Effector memory CD4-positive, alpha-beta T cell (primary cell): ENCODE results near the gene MTARC2.

Experiments
- DNase-seq, 3 donors: peaks; one replicate each; pipeline ENCODE4 v3.0.0-alpha.2; 2020
- H3K27ac ChIP-seq: 2 replicates; pipeline ENCODE4 v1.7.0; 2013; ENCODE audit warnings: mild to moderate bottlenecking, low read length, moderate library complexity; ENCODE audit not compliant: insufficient read depth, poor library complexity, severe bottlenecking
- H3K27me3 ChIP-seq: replicated peaks from 2 replicates; pipeline ENCODE4 v1.7.0; 2013; ENCODE audit warnings: mild to moderate bottlenecking, low read length; ENCODE audit not compliant: insufficient read depth, control insufficient read depth, poor library complexity, severe bottlenecking
- H3K36me3 ChIP-seq: 2 replicates; pipeline ENCODE4 v1.7.0; 2013; ENCODE audit warnings: mild to moderate bottlenecking, low read length, moderate library complexity; ENCODE audit not compliant: control insufficient read depth, insufficient read depth
- H3K4me1 ChIP-seq: 2 replicates; pipeline ENCODE4 v1.7.0; 2013; ENCODE audit warnings: low read length, mild to moderate bottlenecking; ENCODE audit not compliant: control insufficient read depth, insufficient read depth, poor library complexity, severe bottlenecking
- H3K4me3 ChIP-seq: 2 replicates; pipeline ENCODE4 v1.7.0; 2013; ENCODE audit warnings: low read length, low read depth, mild to moderate bottlenecking; ENCODE audit not compliant: insufficient read depth, poor library complexity, severe bottlenecking
- H3K9me3 ChIP-seq: 2 replicates; pipeline ENCODE4 v1.7.0; 2013; ENCODE audit warnings: mild to moderate bottlenecking, low read length, moderate library complexity; ENCODE audit not compliant: control insufficient read depth

The MTARC2 gene

GRCh38 chr1:220783453-220783852, 35.3 kb downstream of the MTARC2 start:
- no peak for DNase-seq
- Histone ChIP-seq H3K27me3 (peaks cover 7% of the 10 kb centered on the region), H3K9me3 (no peaks in the 10 kb centered on the region), H3K36me3 (no peaks in the 10 kb centered on the region), H3K4me3 (no peak overlapping the region), H3K27ac (no peak overlapping the region), H3K4me1 (no peaks in the 10 kb centered on the region)

DNA sequence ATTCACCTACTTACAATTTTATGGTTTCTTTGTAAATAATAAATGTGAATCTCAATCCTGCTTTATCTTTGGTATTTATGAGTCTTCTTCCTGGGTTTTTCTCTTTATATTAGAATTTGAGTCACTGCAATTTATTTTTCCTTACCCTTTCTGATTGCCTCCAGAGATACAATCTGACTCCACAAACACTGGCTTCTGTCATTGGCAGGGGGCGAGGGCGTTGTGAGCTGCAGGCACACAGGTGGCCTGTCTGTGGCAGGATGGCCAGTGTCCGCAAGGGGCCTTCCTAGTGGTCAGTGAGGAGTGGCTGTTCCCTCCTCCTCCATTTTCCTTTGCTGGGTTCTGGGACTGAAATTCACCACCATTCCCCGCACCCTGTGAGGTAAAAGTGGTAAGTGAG, 36.6 kb downstream of the MTARC2 start:
- H3K4me1 ChIP-seq: no peaks in the 10 kb centered on the region
- no peak for DNase-seq

GRCh38 chr1:220785166-220786056, 37.3 kb downstream of the MTARC2 start:
- H3K27ac ChIP-seq: no peak overlapping the region
- H3K36me3 ChIP-seq: no peaks in the 10 kb centered on the region
- no peak overlapping the region for H3K4me3 ChIP-seq
- no peak for DNase-seq
- no peaks in the 10 kb centered on the region for H3K4me1 ChIP-seq
- peaks cover 7% of the 10 kb centered on the region for H3K27me3 ChIP-seq
- no peaks in the 10 kb centered on the region for H3K9me3 ChIP-seq

More for the DNA sequence above, 36.6 kb downstream of the MTARC2 start:
- Histone ChIP-seq H3K27me3 (peaks cover 7% of the 10 kb centered on the region), H3K9me3 (no peaks in the 10 kb centered on the region), H3K4me3 (no peak overlapping the region), H3K36me3 (no peaks in the 10 kb centered on the region), H3K27ac (no peak overlapping the region)

- H3K36me3 ChIP-seq: no peaks in the 10 kb centered on the region
- H3K27me3 ChIP-seq: peaks cover 7% of the 10 kb centered on the region
- no peak overlapping the region for H3K27ac ChIP-seq
- DNase-seq: no peak
- no peak overlapping the region for H3K4me3 ChIP-seq
- H3K4me1 ChIP-seq: no peaks in the 10 kb centered on the region
- no peaks in the 10 kb centered on the region for H3K9me3 ChIP-seq
These were observed 37.9 kb downstream of the MTARC2 start for GRCh38 chr1:220786057-220786336.

DNA sequence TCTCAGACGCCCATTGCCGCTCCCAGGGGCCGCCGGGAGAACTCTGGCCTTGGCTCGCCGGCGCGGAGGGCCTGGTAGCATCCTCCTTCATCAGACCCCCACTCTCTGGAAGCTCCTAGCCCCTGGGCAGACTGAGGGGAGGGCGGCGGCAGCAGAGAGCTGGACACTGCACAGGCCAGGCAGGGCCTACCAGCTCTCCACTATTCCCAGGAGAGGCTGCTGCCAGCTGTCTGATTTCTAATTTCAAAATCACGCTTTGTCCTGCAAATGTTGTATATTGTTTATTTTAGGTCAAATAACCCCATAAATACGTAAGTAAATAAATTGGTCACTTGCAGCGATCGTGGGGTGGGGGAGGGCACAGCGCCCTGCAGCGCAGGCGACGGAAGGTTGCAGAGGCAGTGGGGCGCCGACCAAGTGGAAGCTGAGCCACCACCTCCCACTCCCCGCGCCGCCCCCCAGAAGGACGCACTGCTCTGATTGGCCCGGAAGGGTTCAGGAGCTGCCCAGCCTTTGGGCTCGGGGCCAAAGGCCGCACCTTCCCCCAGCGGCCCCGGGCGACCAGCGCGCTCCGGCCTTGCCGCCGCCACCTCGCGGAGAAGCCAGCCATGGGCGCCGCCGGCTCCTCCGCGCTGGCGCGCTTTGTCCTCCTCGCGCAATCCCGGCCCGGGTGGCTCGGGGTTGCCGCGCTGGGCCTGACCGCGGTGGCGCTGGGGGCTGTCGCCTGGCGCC, 38.4 kb downstream of the MTARC2 start, which contains the start of gene MTARC1:
MTARC1 (plus strand) TSS at position 577 of the 732 bp plus-strand sequence; CDS start at position 609, 32 bp downstream.
- DNase-seq: no peak
- H3K4me3 ChIP-seq: no peak within 1 kb of the TSS
- H3K27me3 ChIP-seq: peaks cover 7% of the 10 kb centered on the region
- H3K9me3 ChIP-seq: no peaks in the 10 kb centered on the region
- no peaks in the 10 kb centered on the region for H3K36me3 ChIP-seq
- H3K27ac ChIP-seq: no peak within 1 kb of the TSS
- H3K4me1 ChIP-seq: no peaks in the 10 kb centered on the region

- H3K4me3 ChIP-seq: no peak overlapping the region
- H3K4me1 ChIP-seq: no peaks in the 10 kb centered on the region
- no peak for DNase-seq
- no peaks in the 10 kb centered on the region for H3K9me3 ChIP-seq
- H3K36me3 ChIP-seq: no peaks in the 10 kb centered on the region
- H3K27ac ChIP-seq: no peak overlapping the region
- peaks cover 7% of the 10 kb centered on the region for H3K27me3 ChIP-seq
These were observed 39.0 kb downstream of the MTARC2 start for GRCh38 chr1:220787069-220787619.

DNA sequence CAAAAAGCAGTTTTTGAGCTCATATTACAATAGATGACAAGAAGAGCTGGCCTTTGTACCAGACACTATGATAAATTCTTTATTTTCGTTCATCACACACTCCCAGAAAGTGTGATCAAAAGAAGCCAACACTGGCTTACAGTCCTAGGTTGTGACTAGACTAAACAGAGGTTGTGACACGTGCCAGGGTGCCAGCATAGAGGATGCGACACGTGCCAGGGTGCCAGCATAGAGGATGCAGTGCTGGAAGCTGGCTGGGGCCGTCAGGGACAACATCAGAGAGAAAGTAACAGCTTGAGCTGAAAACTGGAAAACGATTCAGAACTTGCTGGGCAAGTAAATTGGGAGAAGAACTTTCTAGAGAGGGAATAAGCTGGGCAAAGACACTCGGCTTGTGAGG, 40.8 kb downstream of the MTARC2 start:
- H3K27ac ChIP-seq: no peak overlapping the region
- no peaks in the 10 kb centered on the region for H3K9me3 ChIP-seq
- H3K36me3 ChIP-seq: no peaks in the 10 kb centered on the region
- H3K4me1 ChIP-seq: no peaks in the 10 kb centered on the region
- no peak for DNase-seq
- no peak overlapping the region for H3K4me3 ChIP-seq
- peaks cover 7% of the 10 kb centered on the region for H3K27me3 ChIP-seq

DNA sequence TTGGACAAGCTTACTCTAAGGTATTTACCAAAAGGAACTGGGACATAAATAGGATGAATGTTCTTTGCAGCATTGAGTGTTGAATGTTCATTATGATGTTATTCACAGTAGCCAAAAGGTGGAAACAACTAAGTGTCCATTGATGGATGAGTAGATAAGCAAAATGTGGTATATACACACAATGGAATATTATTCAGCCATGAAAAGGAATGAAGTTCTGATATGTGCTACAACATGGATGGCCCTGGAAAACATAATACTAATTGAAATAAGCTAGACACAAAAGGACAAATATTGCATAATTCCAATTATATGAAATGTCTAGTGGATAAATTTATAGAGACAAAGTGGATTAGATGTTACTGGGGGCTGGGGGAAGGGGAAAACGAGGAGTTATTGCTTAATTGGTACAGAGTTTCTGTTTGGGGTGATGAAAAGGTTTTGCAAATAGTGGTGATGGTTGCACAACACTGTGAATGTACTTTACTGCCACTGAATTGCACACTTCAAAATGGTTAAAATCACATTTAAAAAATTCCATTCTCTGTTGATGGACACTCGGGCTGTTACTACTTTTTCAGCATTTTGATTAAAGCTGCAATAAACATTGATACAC, 41.5 kb downstream of the MTARC2 start:
- no peak for DNase-seq
- peaks cover 7% of the 10 kb centered on the region for H3K27me3 ChIP-seq
- no peak overlapping the region for H3K4me3 ChIP-seq
- no peaks in the 10 kb centered on the region for H3K36me3 ChIP-seq
- no peaks in the 10 kb centered on the region for H3K9me3 ChIP-seq
- no peaks in the 10 kb centered on the region for H3K4me1 ChIP-seq
- H3K27ac ChIP-seq: no peak overlapping the region

DNA sequence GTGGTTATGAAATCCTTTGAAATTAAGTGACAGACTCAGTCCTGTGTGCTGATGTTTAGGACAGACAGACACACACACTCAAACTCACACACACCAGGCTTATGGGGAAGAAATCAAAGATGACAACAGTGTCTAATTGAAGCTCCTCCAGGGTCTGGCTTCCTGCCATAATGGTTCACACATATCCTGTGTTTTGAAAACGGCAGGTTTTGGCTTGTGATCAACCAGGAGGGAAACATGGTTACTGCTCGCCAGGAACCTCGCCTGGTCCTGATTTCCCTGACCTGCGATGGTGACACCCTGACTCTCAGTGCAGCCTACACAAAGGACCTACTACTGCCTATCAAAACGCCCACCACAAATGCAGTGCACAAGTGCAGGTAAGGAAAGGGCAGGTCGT, 43.2 kb downstream of the MTARC2 start:
- Histone ChIP-seq H3K9me3 (no peaks in the 10 kb centered on the region), H3K27ac (no peak overlapping the region), H3K27me3 (peaks cover 5% of the 10 kb centered on the region), H3K4me3 (no peak overlapping the region), H3K36me3 (no peaks in the 10 kb centered on the region), H3K4me1 (no peaks in the 10 kb centered on the region)
- DNase-seq: no peak
